ENCODE measurements around the gene GUCY1A2. TPM values are rescaled to one million over a fixed set of nuclear protein-coding genes. Genes with fewer than 3 reads are reported as not detected.

Gene GUCY1A2
- total RNA-seq, 4 donors from 2014 or later: 0.37 to 2.0 (median 0.67) TPM

DNA sequence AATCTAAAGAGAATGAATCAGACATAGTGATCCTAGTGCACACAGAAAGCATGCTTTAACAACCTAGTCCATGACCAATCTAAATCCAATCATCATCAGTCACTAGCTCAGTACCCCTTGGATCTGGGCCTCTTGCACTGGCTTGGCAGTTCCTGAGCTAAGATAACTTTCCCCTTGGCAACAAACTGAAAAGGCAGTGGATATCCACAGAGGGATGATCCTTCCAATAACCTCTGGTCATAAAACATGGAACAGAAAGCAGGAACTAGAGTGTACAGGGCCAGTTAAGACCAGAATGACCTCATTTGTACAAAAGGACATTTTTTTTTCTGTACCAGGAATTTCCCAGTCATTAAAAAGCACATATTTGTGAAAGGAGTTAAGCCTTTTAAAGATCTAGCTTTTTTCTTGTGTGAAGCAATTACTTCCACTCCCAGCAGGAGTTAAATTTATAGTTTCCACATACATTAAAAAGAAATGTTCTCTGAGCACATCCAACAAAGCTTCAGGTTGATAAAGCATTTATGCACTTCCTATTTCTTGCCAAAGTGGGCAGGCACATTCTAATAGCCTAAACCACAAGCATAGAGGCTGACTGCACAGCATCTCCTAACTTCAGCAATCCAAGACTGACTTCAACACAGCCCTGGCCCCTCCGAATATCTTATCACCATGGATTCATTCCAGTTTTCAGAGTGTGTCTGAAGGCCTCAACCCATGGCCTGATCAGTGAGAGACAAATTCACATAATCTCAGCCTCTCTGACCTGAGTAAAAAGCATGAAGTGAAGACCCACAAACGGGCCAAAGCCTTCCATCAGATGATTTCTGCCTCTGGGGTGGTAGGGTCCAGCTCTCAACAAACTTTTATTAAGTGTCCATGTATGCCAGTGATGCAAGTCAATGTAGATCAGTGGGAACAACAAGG is 29.9 kb downstream of the GUCY1A2 start:
- DNase-seq: no peak
- WGBS, 2 donors (ENCODE audit: low coverage in 1 of 2): 17 to 34% methylated on average over 2 of the region's 2 CpGs
- H3K27ac ChIP-seq: peak overlapping the region in 1 of 4 donors; percentile 16

DNA sequence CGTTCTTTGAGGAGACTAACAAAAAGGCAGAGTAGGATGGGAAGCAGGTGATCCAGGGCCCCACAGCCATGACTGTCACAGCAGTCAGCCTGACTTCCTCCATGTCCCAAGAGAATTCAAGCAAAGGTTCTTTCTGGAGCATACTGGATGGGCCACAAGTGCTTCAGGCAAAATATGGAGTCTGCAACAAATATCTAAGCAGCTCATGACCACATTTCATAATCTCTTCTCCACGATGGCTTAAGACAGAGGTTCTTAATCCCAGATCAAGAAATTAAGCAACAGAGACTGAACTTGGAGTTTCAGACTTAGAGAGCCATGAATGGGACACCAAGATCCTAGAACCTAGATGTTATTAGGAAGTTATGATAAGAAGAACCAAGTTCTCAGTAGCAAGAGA is 31.6 kb downstream of the GUCY1A2 start:
- in situ Hi-C loops (cut with MboI; ENCODE audit: low pct_ligation_motif_present in 1 of 4, low pct_unique_long_range_greater_than_20kb in 1 of 4, low sequenced_read_pairs in 3 of 4): no loop called here
- intact Hi-C loops (cut with DNase I; ENCODE audit: low total_unique reads): no loop called here
- Histone ChIP-seq H3K27ac (no peak overlapping the region), H3K4me3 (no peak overlapping the region), H3K36me3 (no peaks in the 10 kb centered on the region), H3K4me1 (no peaks in the 10 kb centered on the region), H3K9me3 (no peaks in the 10 kb centered on the region), H3K27me3 (no peaks in the 10 kb centered on the region)
- WGBS, 2 donors (ENCODE audit: low coverage in 1 of 2): 70 to 79% methylated on average over 2 of the region's 2 CpGs
- DNase-seq: no peak
- no peak for TF ChIP-seq POLR2AphosphoS5 (IDR thresholded peaks at IDR 0.05)
- no peak for TF ChIP-seq EP300 (IDR thresholded peaks at IDR 0.05; ENCODE audit: low read depth)
- TF ChIP-seq, protein P1, sequence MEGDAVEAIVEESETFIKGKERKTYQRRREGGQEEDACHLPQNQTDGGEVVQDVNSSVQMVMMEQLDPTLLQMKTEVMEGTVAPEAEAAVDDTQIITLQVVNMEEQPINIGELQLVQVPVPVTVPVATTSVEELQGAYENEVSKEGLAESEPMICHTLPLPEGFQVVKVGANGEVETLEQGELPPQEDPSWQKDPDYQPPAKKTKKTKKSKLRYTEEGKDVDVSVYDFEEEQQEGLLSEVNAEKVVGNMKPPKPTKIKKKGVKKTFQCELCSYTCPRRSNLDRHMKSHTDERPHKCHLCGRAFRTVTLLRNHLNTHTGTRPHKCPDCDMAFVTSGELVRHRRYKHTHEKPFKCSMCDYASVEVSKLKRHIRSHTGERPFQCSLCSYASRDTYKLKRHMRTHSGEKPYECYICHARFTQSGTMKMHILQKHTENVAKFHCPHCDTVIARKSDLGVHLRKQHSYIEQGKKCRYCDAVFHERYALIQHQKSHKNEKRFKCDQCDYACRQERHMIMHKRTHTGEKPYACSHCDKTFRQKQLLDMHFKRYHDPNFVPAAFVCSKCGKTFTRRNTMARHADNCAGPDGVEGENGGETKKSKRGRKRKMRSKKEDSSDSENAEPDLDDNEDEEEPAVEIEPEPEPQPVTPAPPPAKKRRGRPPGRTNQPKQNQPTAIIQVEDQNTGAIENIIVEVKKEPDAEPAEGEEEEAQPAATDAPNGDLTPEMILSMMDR (IDR thresholded peaks at IDR 0.05): no peak
- no peak for TF ChIP-seq POLR2A (IDR thresholded peaks at IDR 0.05)

More for the DNA sequence above, 29.9 kb downstream of the GUCY1A2 start:
- Histone ChIP-seq H3K4me1 (no peaks in the 10 kb centered on the region), H3K4me3 (no peak overlapping the region), H3K9me3 (no peaks in the 10 kb centered on the region), H3K36me3 (no peaks in the 10 kb centered on the region), H3K27me3 (no peaks in the 10 kb centered on the region)
- TF ChIP-seq POLR2A (IDR thresholded peaks at IDR 0.05) (no peak), EP300 (IDR thresholded peaks at IDR 0.05; ENCODE audit: low read depth) (no peak), POLR2AphosphoS5 (IDR thresholded peaks at IDR 0.05) (no peak)
- TF ChIP-seq, protein P1 (IDR thresholded peaks at IDR 0.05): no peak
- in situ Hi-C loops (cut with MboI; ENCODE audit: low pct_ligation_motif_present in 1 of 4, low pct_unique_long_range_greater_than_20kb in 1 of 4, low sequenced_read_pairs in 3 of 4) (no loop called here), intact Hi-C loops (cut with DNase I; ENCODE audit: low total_unique reads) (no loop called here)

DNA sequence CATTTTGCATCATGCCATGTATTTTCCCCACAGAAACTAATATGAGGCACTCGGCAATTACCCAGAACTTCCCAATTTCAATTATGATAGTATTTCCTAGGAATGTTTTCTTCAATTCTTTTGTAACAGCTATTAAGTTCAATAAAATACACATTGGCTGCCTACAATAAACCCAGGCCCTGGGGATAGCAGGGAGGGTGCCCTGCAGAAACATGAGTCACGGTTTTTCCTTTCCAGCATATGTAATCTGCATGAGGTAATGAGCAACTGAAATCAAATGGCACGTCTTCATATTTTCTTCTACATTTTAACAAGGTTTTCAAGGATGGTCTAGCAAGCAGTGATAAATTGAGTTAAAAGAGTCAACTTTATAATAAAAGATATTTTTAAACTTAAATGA is 32.0 kb downstream of the GUCY1A2 start:
- H3K4me1 ChIP-seq: no peaks in the 10 kb centered on the region
- in situ Hi-C loops (cut with MboI; ENCODE audit: low pct_ligation_motif_present in 1 of 4, low pct_unique_long_range_greater_than_20kb in 1 of 4, low sequenced_read_pairs in 3 of 4): no loop called here
- H3K9me3 ChIP-seq: no peaks in the 10 kb centered on the region
- 80 to 87% methylated on average over 3 of the region's 3 CpGs for WGBS, 2 donors (ENCODE audit: low coverage in 1 of 2)
- no peak for TF ChIP-seq POLR2A (IDR thresholded peaks at IDR 0.05)
- TF ChIP-seq, protein P1 (IDR thresholded peaks at IDR 0.05): no peak
- no peak for TF ChIP-seq EP300 (IDR thresholded peaks at IDR 0.05; ENCODE audit: low read depth)
- TF ChIP-seq POLR2AphosphoS5 (IDR thresholded peaks at IDR 0.05): no peak
- H3K4me3 ChIP-seq: no peak overlapping the region
- intact Hi-C loops (cut with DNase I; ENCODE audit: low total_unique reads): no loop called here
- no peaks in the 10 kb centered on the region for H3K36me3 ChIP-seq
- no peaks in the 10 kb centered on the region for H3K27me3 ChIP-seq
- no peak overlapping the region for H3K27ac ChIP-seq
- DNase-seq: no peak

DNA sequence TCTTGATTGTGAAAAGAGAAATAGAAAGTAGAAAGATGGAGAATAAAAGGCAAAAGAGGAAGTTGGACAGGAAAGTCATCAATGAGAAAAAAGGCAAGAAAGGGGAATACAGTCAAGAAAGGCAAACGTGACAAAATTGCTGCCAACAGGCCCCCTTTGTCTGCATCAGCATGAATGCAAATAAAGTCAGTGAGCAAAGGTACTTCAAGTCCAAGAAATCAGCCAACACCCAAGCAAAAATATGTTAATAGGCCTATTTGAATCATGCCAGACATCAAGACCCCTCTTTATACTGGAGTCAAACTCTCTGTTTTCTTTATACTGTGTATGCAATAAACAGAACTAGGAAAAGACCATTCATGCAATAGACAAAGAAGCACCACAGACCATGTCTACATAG is 34.3 kb downstream of the GUCY1A2 start:
- in situ Hi-C loops (cut with MboI; ENCODE audit: low pct_ligation_motif_present in 1 of 4, low pct_unique_long_range_greater_than_20kb in 1 of 4, low sequenced_read_pairs in 3 of 4): no loop called here
- Histone ChIP-seq H3K4me3 (no peak overlapping the region), H3K4me1 (no peaks in the 10 kb centered on the region), H3K27me3 (no peaks in the 10 kb centered on the region), H3K9me3 (no peaks in the 10 kb centered on the region), H3K36me3 (no peaks in the 10 kb centered on the region), H3K27ac (no peak overlapping the region)
- intact Hi-C loops (cut with DNase I; ENCODE audit: low total_unique reads): no loop called here
- WGBS, 2 donors (ENCODE audit: low coverage in 1 of 2): 13 to 24% methylated on average over 1 of the region's 1 CpG
- TF ChIP-seq POLR2AphosphoS5 (IDR thresholded peaks at IDR 0.05) (no peak), POLR2A (IDR thresholded peaks at IDR 0.05) (no peak), EP300 (IDR thresholded peaks at IDR 0.05; ENCODE audit: low read depth) (no peak)
- TF ChIP-seq, protein P1 (IDR thresholded peaks at IDR 0.05): no peak
- DNase-seq: no peak

Data from transverse colon (tissue), 4 donors.